Erythroblast (primary cell): Measurements from ENCODE around the gene FSHR.

ENCODE experiments used
- GATA1 ChIP-seq: IDR thresholded peaks from 2 replicates; pipeline ENCODE4 v1.6.1; 2011; ENCODE audit warnings: low read depth, mild to moderate bottlenecking, control low read depth, low read length, moderate library complexity
- POLR2A ChIP-seq: IDR thresholded peaks from 2 replicates; pipeline ENCODE4 v1.6.1; 2011; ENCODE audit warnings: mild to moderate bottlenecking, low read length

- TF ChIP-seq POLR2A (no peak), GATA1 (no peak)
Measured at GRCh38 chr2:49050265-49050664, 104.0 kb downstream of the FSHR start.
